GM12878 (cell line): ENCODE results near the gene RAD18. TPM values are rescaled to one million over a fixed set of nuclear protein-coding genes. Genes with fewer than 3 reads are reported as not detected.

ENCODE experiments used
- CTCF ChIP-seq, 3 experiments: IDR thresholded peaks in 2 of 3; conservative IDR thresholded peaks in 1 of 3; 2 replicates each; pipeline ENCODE4 v1.5.1; 2011; ENCODE audit warnings: low read depth in 3 of 3, low read length in 3 of 3, mild to moderate bottlenecking in 3 of 3, control low read depth in 2 of 3, moderate library complexity in 2 of 3, inconsistent platforms in 1 of 3, mixed read lengths in 1 of 3; ENCODE audit not compliant: control insufficient read depth in 2 of 3, insufficient read depth in 1 of 3; ENCODE audit errors: extremely low read depth in 1 of 3
- CUX1 ChIP-seq: IDR thresholded peaks from 2 replicates; pipeline ENCODE4 v1.6.1; 2012; ENCODE audit warnings: improper control_type of control experiment, low read depth, low read length; ENCODE audit not compliant: insufficient replicate concordance
- FOXK2 ChIP-seq: fragments of 450-650 bp; IDR thresholded peaks from 2 replicates; pipeline ENCODE4 v1.6.1; 2017; ENCODE audit warnings: mild to moderate bottlenecking, moderate library complexity
- IRF4 ChIP-seq: IDR thresholded peaks from 2 replicates; pipeline ENCODE4 v1.6.1; 2011; ENCODE audit warnings: low read depth, low read length
- NFYA ChIP-seq: IDR thresholded peaks from 2 replicates; pipeline ENCODE4 v1.6.1; 2011; ENCODE audit warnings: low read depth, mild to moderate bottlenecking, low read length, improper control_type of control experiment, borderline replicate concordance
- NR2C1 ChIP-seq: fragments of 450-650 bp; IDR thresholded peaks from 2 replicates; pipeline ENCODE4 v1.6.1; 2017; ENCODE audit warnings: antibody characterized with exemption, mild to moderate bottlenecking, moderate library complexity
- RAD21 ChIP-seq: IDR thresholded peaks from 2 replicates; pipeline ENCODE4 v1.6.1; 2011; ENCODE audit warnings: mild to moderate bottlenecking, low read depth, low read length, moderate library complexity; ENCODE audit not compliant: insufficient read depth
- SKIL ChIP-seq: fragments of 450-650 bp; IDR thresholded peaks from 2 replicates; pipeline ENCODE4 v1.6.1; 2017; ENCODE audit warnings: mild to moderate bottlenecking, low read depth, inconsistent platforms; ENCODE audit not compliant: poor library complexity, severe bottlenecking
- SMC3 ChIP-seq: IDR thresholded peaks from 2 replicates; pipeline ENCODE4 v1.6.1; 2011; ENCODE audit warnings: low read length, improper control_type of control experiment, borderline replicate concordance
- STAT3 ChIP-seq: IDR thresholded peaks from 2 replicates; pipeline ENCODE4 v1.6.1; 2011; ENCODE audit warnings: low read depth, low read length, improper control_type of control experiment
- USF1 ChIP-seq: IDR thresholded peaks from 2 replicates; pipeline ENCODE4 v1.6.1; 2011; ENCODE audit warnings: borderline replicate concordance, low read depth, mild to moderate bottlenecking, moderate library complexity, mixed read lengths, low read length; ENCODE audit not compliant: insufficient read depth; ENCODE audit errors: extremely low read length
- YY1 ChIP-seq: IDR thresholded peaks from 2 replicates; pipeline ENCODE4 v1.6.1; 2011; ENCODE audit warnings: low read depth, mild to moderate bottlenecking, low read length
- ZBED1 ChIP-seq: IDR thresholded peaks from 2 replicates; pipeline ENCODE4 v1.6.1; 2016; ENCODE audit warnings: borderline replicate concordance
- polyA plus RNA-seq, 11 experiments: library from polyadenylated mRNA; depleted of rRNA in 4 of 11; unstranded in 6 of 11; stranded (reverse) in 5 of 11; fragments of >200 nt; fragmentation: Nextera tagmentation in 4 of 11; fragmentation: Illumina TruSeq in 1 of 11; extraction: Ambion mirVana in 4 of 11; extraction: Trizol in 1 of 11; gene quantifications; 1 replicate in 1 of 11; 2 replicates in 10 of 11; pipeline versions ENCODE4 v1.2.1 to v1.2.3, GENCODE V29; 2011 to 2016; ENCODE audit warnings: inconsistent platforms in 2 of 11, missing spikeins in 2 of 11, low read depth in 1 of 11
- total RNA-seq, 4 experiments: library from RNA; depleted of rRNA in 3 of 4; stranded (reverse); fragments of >200 nt in 3 of 4; fragmentation: Illumina TruSeq in 1 of 4; extraction: Trizol in 1 of 4; gene quantifications; 2 replicates each; pipeline versions ENCODE4 v1.2.1 to v1.2.3, GENCODE V29; 2013 to 2021

RAD18 gene
- total and polyA plus RNA-seq, 10 of the 15 experiments (the other 5 are each of a cell fraction or from before 2014, with no cell fraction given), result 8.7 to 38.6 (median 19.2) TPM

GRCh38 chr3:8987645-8988383, 24.5 kb upstream of the RAD18 start (continued):
- TF ChIP-seq CUX1 (no peak), NR2C1 (no peak), NFYA (no peak), CTCF (IDR thresholded peaks at IDR 0.05 in 2 of 3, conservative IDR thresholded peaks at IDR 0.05 in 1 of 3; ENCODE audit: control insufficient read depth in 2 of 3, extremely low read depth in 1 of 3, insufficient read depth in 1 of 3, low read depth in 3 of 3, low read length in 3 of 3) (peak; percentile 59 to 85 (median 79)), ZBED1 (no peak), FOXK2 (no peak), IRF4 (no peak), RAD21 (peak; percentile 81), STAT3 (no peak), SKIL (no peak), SMC3 (peak; percentile 90), YY1 (0 out of 2 replicates have a peak, but pooled peaks have one; percentile 30), USF1 (no peak)
